Measurements from ENCODE around the gene PDE4A. TPM values are rescaled to one million over a fixed set of nuclear protein-coding genes. Genes with fewer than 3 reads are reported as not detected.
A peak's percentile ranks its signal among the peaks of the same experiment; 100 is the strongest.
"Not testable (repeated sequence)": the region's sequence is repeated elsewhere in the genome, so short reads cannot be mapped to it uniquely, and the experiment has no call there.

Gene PDE4A
- total RNA-seq, 1 donor from 2014 or later = 1.1 TPM

DNA sequence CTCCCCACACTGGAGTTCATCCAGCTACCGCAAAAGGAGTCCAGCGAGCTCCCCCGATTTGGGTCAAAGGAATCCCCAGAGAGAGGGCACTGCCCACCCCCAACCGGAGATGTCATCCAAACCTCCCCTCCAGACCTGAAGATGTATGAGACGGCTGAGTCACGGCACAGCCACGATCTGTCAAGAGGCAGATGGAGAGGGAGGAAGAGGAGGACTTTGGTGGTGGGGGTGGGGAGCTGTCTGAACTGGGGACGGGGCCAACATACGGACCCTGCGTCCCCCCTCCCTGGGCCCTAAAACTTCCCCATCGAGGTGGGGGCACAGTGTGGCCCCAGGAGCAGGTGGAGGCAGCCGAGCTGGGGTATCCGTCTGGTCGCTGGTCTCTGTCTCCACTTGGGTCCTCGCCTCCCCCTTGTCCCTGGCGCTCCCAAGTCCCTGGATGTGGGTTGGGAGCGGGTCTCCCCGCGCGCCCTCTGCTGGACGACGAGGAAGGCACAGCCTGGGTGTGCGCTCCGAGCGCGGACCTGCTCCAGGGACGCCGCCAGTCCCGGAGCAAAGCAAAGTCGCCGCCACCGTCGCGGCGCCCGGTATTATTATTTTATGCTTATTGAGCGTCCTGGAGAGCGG is 3.8 kb downstream of the PDE4A start:
- DNase-seq (ENCODE audit: low read depth) = peak; percentile 78

DNA sequence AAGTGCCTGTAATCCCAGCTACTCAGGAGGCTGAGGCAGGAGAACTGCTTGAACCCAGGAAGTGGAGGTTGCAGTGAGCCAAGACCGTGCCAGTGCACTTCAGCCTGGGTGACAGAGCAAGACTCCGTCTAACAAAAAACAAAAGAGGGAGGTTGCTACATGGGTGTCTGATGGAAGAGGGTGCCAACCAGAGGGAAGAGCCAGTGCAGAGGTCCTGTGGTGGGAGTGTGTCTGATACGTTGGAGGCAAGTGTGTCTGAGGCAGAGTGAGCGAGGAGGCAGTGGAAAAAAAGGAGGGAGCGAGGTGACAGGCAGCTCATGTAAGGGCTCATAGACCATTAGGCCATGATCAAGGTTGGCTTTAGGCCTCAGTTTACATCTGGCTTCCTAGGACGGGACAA is 6.8 kb downstream of the PDE4A start:
- no peak for DNase-seq (ENCODE audit: low read depth)

DNA sequence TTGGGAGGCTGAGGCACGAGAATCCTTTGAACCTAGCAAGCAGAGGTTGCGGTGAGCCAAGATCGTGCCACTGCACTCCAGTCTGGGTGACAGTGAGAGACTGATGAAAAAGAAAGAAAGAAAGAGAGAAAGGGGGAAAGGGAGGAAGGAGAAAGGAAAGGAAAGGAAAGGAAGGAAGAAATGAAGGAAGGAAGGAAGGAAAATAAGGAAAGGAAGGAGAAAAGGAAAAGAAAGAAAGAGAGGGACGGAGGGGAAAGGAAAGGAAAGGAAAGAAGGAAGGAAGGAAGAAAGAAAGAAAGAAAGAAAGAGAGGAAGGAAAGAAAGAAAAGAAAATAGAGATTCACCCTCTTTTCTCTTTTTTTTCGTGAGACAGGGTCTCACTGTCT is 8.7 kb downstream of the PDE4A start:
- DNase-seq (ENCODE audit: low read depth) = no peak

GRCh38 chr19:10430505-10431253 is 10.3 kb downstream of the PDE4A start:
- peak; percentile 16 for DNase-seq (ENCODE audit: low read depth)

- DNase-seq (ENCODE audit: low read depth) = no peak
Measured at GRCh38 chr19:10431254-10431942, 11.1 kb downstream of the PDE4A start.

DNA sequence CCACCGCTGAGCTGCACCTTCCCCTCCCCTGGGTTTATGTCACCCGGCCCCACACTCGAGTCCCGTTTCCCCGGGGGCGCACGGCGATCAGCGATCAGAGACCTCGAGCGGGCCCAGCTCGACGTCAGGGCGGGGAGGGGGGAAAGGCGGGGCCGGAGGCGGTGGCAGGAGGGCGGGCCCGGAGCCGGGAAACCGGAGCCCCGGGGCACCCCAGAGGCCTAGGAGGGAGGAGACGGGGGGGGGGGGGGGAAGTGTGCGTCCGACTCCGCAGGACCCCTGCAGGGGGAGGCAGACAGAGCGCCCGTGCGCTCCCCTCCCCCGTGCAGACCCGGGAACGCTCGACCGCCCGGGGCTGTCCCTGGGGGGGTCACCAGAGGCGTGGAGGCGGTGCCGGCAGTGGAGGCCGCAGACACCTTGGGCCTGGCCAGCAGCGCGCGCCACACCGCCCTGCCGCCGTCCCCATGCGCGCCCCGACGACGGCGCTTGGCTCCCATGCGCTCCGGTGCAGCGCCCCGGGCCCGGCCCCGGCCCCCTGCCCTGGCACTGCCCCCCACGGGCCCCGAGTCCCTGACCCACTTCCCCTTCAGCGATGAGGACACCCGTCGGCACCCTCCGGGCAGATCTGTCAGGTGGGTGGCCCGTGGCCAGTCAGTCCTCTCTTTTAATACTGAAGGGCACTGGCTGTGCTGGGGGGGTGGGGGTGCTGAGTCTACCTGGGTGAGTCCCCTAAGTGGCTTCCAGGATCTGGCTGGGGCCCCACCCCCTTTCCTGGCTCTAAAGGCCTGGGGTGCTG is 11.8 kb downstream of the PDE4A start:
- peak; percentile 19 for DNase-seq (ENCODE audit: low read depth)

GRCh38 chr19:10432736-10433130 is 12.4 kb downstream of the PDE4A start:
- no peak for DNase-seq (ENCODE audit: low read depth)

DNA sequence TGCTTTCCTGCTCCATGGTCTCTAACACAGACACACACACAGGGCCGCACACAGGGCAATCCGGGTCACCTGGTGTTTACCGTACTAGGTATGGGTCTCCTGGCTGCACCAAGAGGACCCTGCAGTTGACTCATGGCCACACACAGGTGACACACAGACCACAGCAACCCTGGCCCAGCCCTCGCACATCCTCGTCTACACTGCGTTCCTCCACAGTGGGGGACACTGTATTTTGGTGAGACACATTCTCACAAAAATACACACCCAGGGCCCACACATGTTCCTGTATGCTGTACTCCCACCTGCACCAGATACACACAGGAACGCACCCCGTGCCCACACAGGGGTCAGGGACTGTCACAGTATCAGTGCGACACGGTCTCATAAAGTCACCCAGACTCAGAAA is 12.8 kb downstream of the PDE4A start:
- DNase-seq (ENCODE audit: low read depth) = no peak

- peak; percentile 30 for DNase-seq (ENCODE audit: low read depth)
Measured at GRCh38 chr19:10439588-10439987, 19.2 kb downstream of the PDE4A start.

DNA sequence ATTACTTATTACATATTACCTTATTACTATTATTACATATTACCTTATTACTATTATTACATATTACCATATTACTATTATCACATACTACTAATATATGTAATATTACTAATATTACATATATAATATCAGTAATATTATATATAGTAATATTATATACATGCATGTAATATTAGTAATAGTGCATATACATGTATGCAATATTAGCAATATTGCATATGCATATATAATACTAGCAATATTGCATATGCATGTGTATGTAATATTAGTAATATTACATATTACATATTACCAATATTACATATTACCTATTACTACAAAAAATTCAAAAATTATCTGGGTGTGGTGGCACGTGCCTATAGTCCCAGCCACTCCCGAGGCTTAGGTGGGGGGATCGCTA is 22.4 kb downstream of the PDE4A start:
- DNase-seq (ENCODE audit: low read depth) = no peak

GRCh38 chr19:10449037-10449436 is 28.7 kb downstream of the PDE4A start:
- DNase-seq (ENCODE audit: low read depth) = no peak

DNA sequence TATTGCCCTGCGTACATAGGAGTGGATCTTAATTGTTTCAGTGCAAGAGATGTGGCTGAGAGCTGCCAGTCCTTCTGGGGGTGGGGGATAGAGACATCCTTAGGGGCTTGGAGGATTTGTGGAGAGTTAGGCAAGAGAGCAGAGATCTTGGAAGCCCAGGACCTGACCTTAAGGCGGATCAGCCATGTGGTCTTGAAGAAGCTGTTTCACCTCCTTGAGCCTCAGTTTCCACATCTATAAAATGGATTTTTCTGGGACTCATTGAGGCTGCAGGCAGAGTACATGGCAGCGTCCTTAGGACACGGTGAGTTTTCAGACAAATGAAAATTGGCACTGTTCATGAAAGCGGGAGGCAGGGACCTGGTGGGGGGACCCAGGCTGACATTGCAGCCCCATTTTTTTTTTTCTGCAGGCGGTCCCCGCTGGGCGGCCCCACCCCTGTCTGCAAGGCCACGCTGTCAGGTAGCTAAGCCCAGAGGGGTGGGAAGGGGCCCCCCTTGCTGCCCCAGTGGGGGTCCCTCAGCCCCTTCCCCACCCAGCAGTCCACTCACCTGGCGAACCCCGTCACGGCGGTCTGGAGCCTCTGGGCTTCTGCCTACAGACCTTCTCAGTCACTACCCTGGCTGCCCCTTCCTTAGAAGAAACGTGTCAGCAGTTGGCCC is 30.0 kb downstream of the PDE4A start:
- DNase-seq (ENCODE audit: low read depth) = no peak

GRCh38 chr19:10450853-10451609 is 30.7 kb downstream of the PDE4A start:
- DNase-seq (ENCODE audit: low read depth) = no peak

DNA sequence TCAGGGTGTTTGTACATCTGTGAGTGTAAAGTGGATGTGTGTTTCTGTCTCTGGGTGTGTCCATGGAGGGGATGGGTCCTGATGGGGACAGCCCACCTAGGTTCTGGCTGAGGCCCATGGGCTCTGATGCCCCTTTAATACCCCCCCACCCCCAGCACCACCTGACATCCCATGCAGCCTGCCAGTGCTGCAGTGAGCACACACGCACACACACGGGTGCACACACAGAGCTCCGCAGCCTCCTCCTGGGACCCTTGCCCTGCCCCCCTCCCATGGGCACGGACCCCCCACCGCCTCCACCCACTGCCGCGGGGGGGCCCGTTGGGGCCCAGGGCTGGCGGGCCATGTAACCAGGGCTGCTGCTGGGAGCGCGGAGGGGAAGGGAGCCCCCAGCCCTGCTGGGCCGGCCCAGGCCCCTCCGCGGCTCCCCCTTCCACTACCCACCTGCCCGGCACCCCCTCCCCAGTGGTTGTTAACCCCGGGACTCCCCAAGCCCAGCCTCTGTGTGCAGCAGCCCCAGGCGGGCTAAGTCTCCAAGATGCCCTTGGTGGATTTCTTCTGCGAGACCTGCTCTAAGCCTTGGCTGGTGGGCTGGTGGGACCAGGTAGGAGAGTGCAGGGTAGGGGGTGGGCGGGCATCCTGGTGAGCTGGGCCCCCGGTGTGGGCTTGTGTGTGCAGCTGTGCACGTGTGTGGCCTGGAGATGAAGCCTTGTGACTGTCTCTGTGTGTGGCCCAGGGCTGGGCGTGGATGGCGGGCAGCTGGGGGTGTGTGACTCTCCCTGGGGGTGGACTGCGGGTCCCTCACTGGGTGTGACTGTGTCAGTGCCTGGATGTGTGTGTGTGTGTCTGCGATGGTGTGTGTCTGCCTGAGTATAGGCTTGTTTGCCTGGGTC is 32.6 kb downstream of the PDE4A start:
- DNase-seq (ENCODE audit: low read depth) = no peak

- no peak for DNase-seq (ENCODE audit: low read depth)
Measured at GRCh38 chr19:10453852-10454251, 33.5 kb downstream of the PDE4A start.

DNA sequence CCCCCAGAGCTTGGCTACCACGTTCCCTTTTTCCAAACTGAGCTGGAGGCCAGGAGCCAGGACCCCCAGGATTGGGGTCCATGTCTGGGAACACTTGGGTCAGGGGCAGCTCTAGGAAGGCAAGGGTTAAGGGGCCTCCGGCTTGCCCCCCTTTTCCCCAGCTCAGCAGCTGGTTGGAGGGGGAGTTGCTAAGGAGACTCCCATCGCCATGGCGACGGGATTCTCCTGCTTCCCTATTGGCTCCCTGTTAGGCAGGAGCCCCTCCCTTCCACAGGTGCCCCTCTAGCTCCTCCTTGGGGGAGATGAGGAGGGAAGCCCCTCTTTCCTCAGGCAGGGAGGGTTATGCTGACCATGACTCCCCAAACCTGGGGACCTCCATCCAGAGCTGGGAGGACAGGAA is 33.9 kb downstream of the PDE4A start:
- no peak for DNase-seq (ENCODE audit: low read depth)

- not testable (repeated sequence) for DNase-seq (ENCODE audit: low read depth)
Measured at GRCh38 chr19:10458733-10459132, 38.4 kb downstream of the PDE4A start.

DNA sequence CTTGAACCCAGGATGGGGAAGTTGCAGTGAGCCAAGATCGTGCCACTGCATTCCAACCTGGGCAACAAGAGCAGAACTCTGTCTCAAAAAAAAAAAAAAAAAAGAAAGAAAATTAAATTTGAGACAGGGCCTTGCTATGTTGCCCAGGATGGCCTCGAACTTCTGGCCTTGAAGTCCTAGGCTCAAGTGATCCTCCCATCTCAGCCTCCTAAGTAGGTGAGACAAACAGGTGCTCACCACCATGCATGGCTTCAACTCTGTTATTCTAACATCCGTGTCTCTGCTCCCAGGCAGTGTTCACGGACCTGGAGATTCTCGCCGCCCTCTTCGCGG is 40.3 kb downstream of the PDE4A start:
- no peak for DNase-seq (ENCODE audit: low read depth)

Measured in myocyte (in vitro differentiated cells).